GM21515 (cell line): ENCODE results near the gene HTR2B.
"Not testable (repeated sequence)": the region's sequence is repeated elsewhere in the genome, so short reads cannot be mapped to it uniquely, and the experiment has no call there.

Source experiments
- ATAC-seq: cut with Tn5 transposase; IDR thresholded peaks from one replicate; pipeline ENCODE4 v1.9.1; 2021; ENCODE audit not compliant: unreplicated experiment

The HTR2B gene

GRCh38 chr2:231099918-231100317 lies 24.9 kb downstream of the HTR2B start:
- no peak for ATAC-seq

GRCh38 chr2:231094736-231095346 lies 30.0 kb downstream of the HTR2B start:
- no peak for ATAC-seq

GRCh38 chr2:231093933-231094332 lies 30.9 kb downstream of the HTR2B start:
- no peak for ATAC-seq

DNA sequence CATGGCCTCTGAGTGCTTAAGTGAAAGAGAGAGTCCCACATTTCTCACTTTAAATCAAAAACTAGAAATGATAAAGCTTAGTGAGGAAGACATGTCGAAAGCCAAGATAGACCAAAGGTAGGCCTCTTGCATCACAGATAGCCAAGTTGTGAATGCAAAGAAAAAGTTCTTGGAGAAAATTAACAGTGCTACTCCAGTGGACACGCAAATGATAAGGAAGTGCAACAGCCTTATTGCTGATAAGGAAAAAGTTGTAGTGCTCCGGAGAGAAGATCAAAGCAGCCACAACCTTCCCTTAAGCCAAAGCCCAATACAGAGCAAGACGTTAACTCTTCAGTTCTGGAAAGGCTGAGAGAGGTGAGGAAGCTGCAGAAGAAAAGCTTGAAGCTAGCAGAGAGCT lies 36.1 kb downstream of the HTR2B start:
- ATAC-seq, result no peak

DNA sequence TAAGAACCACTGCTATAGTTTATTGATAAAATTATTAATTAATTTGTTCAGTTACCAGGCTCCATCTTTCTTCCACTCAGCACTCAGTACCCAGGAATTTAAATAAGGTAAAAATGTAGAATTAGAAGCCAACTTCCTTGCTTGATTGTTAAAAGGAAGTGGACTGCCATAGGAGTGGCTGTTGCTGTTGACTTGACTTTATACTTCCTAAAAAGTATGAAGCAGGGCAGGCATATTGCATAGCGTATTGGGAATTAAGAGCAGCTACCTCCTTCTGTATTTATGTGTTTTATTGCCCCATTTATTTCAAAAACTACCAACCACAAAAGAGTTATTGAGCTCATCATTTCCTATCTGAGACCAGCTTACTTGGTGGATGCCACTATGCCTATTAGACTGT lies 40.3 kb downstream of the HTR2B start:
- ATAC-seq, result no peak

DNA sequence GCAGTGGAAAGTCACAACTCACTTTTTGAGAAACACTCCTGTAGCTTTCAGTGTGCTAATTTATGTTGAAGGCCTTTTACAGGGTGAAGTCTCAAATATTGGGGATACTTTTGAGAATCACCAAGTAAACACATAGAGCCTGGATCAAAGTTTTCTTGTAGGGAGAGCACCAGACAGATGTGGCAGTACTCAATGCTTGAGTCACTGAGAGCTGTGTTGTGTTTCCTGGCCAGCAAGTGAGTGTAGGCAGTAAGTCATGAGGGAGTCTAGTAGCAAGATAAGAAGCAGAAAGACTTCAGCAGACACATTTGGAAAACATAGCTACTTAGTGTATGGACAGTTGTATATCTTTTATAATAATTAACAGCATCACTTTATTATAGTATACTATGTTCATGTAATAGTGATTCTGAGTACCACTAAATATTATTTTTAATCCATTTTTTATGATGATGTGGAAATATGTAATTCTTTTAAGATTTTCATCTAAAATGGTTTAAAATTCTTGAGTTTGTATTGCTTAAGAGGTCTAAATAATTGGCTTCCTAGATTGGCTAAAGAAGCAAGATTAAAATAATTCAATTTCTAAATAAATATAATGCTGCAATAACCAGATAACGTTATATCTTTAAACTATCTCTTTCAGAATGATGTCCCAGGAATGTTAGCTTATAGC lies 55.3 kb downstream of the HTR2B start:
- no peak for ATAC-seq

DNA sequence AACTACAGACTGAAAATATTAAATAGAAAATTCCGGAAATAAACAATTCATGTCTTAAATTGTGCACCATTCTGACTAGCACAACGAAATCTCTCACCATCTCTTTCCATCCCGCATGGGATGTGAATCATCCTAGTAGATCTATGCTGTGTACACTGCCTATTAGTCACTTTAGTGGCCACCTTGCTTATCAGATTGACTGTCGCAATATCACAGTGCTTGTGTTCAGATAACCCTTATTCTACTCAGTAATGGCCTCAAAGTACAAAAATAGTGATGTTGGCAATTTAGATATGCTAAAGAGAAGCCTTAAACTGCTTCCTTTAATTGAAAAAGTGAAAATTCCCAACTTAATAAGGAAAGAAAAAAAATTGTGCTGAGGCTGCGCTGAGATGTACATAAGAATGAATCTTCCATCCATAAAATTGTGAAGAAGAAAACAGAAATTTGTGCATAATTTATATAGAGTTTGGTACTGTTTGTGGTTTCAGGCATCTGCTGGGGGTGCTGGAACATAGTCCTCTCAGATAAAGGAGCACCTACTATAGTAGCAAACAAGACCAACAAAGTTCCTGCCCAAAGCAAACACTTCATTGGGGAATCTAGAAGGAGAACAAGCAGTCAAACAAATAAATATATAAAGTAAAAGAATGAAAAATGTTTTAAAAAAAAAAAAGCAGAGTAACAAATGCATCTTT lies 56.2 kb downstream of the HTR2B start:
- ATAC-seq, result no peak

DNA sequence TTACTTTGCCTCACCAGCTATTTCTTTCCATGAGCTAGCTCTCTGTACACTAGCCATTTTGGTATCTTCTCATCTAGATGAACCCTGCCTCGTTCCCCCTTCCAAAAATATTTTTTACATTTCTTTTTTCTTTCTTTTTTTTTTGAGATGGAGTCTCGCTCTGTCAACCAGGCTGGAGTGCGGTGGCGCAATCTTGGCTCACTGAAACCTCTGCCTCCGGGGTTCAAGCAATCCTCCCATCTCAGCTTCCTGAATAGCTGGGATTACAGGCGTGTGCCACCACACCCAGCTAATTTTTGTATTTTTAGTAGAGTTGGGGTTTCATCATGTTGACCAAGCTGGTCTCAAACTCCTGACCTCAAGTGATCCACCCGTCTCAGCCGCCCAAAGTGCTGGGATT lies 57.3 kb downstream of the HTR2B start:
- ATAC-seq, result not testable (repeated sequence)

GRCh38 chr2:231065966-231066365 lies 58.9 kb downstream of the HTR2B start:
- no peak for ATAC-seq

- no peak for ATAC-seq
Measured at GRCh38 chr2:231063347-231063746, 61.5 kb downstream of the HTR2B start.

DNA sequence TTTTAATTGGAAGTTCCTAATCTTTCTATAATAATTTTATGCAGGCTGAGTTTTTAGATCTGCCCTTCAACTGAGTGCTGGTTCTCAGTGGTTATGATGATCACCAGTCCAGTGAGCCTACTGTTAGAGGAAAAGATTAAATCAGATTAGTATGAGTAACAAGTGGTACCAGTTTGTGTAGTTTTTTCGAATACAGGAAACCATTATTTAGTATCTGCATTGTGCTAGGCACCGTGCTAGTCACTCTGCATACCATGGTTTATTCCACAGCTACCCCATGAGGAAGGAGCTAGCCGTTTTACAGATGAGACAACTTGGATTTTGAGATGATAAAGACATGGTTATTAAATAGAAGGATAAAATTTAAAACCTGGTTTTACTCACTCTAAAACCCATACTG lies 62.1 kb downstream of the HTR2B start:
- no peak for ATAC-seq

DNA sequence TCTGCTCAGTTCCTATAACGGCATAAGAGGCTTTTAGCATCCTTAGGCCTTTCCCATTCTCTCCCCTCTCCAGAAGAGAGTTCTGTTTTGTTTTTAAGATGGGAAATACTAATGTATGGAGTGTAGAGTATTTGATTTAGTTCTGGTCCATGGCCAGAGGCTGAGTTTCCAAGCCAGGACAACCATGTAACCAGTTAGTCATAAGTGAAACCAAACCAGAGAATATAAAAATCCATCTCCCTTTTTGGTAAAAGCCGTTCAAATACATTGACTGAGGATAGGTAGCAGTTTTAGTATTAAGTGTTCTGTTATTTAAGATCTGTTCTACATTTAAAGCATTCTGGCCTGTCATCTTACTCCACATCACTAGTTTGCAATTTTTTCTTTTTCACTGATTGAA lies 65.1 kb downstream of the HTR2B start:
- no peak for ATAC-seq

- no peak for ATAC-seq
Measured at GRCh38 chr2:231058761-231059550, 65.9 kb downstream of the HTR2B start.
